HG03066 (cell line): ENCODE measurements around the gene NINJ2.
"Not testable (repeated sequence)": the region's sequence is repeated elsewhere in the genome, so short reads cannot be mapped to it uniquely, and the experiment has no call there.

Experiments
- ATAC-seq: cut with Tn5 transposase; IDR thresholded peaks from one replicate; pipeline ENCODE4 v1.9.1; 2021; ENCODE audit warnings: low read depth; ENCODE audit not compliant: unreplicated experiment

The NINJ2 gene

GRCh38 chr12:590206-590750 lies 73.0 kb downstream of the NINJ2 start:
- no peak for ATAC-seq

- no peak for ATAC-seq
Observed at GRCh38 chr12:588646-589045, 74.6 kb downstream of the NINJ2 start.

GRCh38 chr12:588024-588322 lies 75.3 kb downstream of the NINJ2 start:
- no peak for ATAC-seq

DNA sequence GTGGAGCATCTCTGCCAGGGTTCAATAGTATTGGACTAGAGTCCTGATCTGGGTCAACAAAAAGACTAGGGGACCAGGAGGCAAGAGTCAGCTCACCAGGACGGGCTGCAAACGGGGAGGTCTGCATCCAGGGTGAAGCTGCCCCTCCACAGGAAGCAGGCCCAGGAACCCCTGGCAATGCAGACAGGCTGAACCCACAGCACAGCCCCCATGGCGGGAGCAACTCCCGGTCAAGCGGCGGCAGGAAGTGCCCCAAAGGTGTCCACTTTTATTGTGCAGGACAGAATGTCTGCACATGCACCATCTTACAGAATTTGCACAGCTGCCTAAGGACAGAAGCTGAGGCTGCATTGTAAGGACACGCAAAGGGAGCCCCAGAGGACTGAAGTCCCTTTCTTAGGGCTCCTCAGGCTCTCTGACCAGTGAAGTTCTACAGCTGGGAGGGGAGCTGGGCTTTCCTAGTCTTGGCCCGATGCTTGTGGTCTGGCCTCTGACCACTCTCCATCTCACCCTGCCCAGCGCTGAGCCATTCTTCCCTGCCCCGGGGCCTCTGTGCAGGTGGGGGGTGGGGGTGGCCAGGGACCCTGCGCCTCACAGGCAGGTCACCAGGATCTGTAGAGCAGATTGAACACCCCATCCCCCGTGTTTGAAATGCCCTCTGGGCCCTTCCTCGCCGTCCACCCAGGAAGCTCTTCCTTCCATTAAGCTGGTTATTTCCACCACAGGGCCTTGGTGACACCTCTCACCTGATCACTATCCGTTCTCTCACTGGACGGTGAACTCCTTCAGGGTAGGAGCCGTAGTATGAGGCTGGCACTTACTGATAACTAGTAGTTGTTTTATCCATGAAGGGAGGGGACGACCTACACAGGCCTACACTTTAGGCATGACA lies 75.9 kb downstream of the NINJ2 start:
- no peak for ATAC-seq

- ATAC-seq, result no peak
Observed at GRCh38 chr12:586318-587071, 76.8 kb downstream of the NINJ2 start.

DNA sequence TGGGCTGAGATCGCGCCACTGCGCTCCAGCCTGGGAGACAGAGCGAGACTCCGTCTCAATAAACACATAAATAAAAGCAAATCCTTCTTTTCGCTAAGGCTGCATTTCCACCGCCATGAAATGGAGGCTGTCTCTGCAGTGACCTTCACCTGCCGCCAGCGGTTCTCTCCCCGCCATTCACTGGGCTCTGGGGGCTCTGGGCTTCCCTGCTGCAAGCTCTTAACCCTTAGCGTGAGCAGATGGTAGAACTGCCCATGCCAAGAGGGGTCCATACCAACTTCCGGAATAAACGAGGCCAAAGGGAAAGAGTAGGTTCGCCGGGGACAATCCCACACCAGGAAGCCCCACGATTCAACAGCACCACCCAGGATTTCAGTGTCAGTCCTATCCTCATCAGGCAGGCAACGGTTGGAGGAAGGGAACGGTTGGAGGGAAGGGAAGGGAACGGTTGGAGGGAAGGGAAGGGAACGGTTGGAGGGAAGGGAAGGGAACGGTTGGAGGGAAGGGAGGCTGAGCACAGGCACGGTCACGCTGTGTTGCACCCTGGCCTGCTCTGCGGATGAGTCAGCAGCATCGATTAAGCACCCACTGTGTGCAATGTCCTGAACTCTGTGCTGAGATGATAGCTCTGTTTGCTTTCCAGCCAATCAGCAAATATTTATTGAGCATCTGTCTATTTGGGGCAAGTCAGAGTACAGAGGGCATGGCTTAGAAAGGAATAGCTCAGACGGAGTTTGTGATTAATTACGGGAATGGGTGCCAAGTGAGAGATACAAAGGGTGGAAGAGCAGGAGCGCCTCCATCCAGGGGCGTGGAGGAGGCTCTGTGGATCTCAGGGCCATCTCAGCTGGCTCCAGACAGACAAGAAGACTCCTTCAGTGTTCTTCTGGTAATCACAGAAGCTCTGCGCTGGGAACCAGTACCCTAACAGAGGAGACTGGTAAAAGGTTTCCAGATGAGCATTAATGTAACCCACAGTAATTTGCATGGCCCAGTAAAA lies 77.9 kb downstream of the NINJ2 start:
- ATAC-seq, result no peak

DNA sequence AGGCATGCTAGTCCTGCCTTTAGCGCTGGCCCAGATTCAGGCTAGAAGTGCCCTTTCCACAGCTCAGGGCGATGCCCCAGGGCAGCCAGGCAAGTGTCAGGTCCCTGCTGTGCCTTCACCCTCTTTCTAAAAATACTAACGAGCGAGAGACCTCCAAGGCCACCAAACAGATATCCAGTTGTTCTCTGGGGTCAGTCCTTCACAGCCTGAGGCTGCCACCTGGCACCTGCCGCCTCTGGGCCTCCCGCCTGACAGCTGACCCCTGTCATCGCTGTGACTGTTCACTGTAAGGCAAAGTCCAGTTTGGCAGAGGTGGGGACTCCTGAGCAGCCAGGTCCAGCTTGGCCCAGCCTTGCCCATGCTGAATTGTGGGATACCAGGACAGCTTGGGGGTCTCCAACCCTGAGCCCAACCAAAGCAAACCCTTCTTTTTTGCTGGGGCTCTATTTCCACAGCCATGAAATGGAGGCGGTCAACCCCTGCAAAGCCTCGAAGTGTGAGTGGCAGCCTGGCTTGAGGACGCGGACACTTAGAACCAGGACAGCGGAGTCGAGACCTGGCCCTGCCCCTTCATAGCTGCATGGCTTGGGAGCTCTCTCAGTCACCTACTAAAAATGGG lies 79.9 kb downstream of the NINJ2 start:
- ATAC-seq, result no peak

DNA sequence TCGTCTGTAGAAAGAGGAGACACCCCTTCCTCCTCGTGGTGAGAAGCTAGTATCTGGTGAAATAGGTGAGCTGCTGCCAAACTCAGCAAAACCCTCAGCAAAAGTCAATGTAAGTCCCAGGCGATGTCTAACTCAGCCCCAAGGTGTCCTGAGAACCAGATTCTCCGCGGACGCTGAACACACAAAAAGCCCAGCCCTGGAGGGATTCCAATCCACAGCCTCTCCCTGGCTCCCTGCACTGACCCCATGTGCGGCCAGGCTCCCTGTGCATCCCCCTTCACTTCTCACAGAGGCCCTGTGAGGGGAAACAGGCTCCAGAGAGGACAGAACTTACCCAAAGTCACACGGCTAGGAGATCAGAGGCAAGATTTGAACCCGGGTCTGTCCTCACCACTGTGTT lies 81.5 kb downstream of the NINJ2 start:
- no peak for ATAC-seq

DNA sequence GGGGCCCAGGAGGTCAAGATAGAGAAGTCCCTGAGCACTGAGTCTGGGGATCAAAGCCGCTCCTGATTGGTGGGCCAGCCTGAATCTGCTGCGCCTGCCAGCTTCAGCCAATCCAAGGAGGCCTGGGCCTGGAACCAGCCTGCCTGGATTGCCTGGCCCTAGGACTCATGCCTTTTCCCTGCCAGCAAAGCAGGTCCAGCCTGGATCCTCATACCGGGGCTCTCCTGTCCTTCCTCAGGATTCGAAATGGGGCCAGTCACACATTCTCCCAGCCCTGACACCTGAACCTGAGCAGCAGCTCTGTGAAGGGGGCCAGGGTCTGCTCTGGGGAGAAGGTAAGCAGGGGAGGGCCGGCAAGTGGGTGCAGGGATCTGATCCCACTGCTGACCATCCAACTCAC lies 81.9 kb downstream of the NINJ2 start:
- no peak for ATAC-seq

DNA sequence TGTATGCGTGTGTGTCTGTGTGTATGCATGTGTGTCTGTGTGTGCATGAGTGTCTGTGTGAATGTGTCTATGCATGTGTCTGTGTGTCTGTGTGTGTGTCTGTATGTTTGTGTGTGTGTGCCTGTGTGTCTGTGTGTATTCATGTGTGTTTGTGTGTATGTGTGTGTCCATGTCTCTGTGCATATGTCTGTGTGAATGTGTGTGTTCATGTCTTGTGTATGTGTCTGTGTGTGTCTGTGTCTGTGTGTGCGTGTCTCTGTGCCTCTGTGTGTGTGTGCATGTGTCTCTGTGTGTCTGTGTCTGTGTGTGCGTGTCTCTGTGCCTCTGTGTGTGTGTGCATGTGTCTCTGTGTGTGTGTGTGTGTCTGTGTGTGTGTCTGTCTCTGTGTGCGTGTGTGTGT lies 82.4 kb downstream of the NINJ2 start:
- ATAC-seq, result no peak

- ATAC-seq, result no peak
Observed at GRCh38 chr12:579420-580110, 83.7 kb downstream of the NINJ2 start.

- no peak for ATAC-seq
Observed at GRCh38 chr12:578748-579419, 84.4 kb downstream of the NINJ2 start.

GRCh38 chr12:577994-578747 lies 85.1 kb downstream of the NINJ2 start:
- ATAC-seq, result not testable (repeated sequence)

GRCh38 chr12:576615-577110 lies 86.6 kb downstream of the NINJ2 start:
- ATAC-seq, result no peak

GRCh38 chr12:575948-576614 lies 87.2 kb downstream of the NINJ2 start:
- no peak for ATAC-seq

GRCh38 chr12:575129-575502 lies 88.1 kb downstream of the NINJ2 start:
- no peak for ATAC-seq

DNA sequence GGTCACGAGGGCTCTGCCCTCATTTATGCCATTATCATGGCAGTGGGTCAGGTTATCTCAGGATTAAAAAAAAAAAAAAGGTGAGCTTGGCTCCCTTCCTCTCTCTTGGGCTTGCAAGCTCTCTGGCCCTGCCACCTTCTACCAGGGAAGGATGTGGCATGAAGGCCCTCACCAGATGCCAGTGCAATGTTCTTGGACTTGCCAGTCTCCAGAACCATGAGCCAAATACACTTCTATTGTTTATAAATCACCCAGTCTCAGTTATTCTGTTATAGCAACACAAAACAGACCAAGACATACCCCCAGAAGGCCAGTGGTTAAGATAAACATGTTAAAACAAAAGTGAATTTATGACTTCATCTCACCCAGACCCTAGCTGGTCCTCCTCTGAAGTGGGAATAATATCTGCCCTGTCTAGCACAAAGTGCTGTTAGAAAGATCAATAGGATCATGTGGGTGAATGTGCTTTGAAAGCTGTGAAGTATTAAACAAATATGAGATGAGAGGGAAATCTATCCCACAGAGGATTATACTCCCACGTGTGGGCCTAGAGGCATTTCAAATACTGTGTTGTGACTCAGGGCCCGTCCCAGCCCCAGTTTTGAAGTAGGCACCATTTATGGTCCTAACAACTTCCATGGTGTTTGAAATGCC lies 88.6 kb downstream of the NINJ2 start:
- ATAC-seq, result no peak
